Measurements from ENCODE around the gene GDPD4.

GRCh38 chr11:77283101-77283500 lies 18.4 kb downstream of the GDPD4 start:
- TF ChIP-seq POLR2A (IDR thresholded peaks at IDR 0.05) (no peak), CTCF (IDR thresholded peaks at IDR 0.05) (no peak)

Measured in esophagus squamous epithelium (tissue), 4 donors.